Mesenchymal stem cell (in vitro differentiated cells and primary cell): ENCODE measurements around the gene EMILIN3.

Experiments
- DNase-seq: peaks from one replicate; pipeline ENCODE4 v3.0.0-alpha.2; 2013
- H2AFZ ChIP-seq: one replicate; pipeline ENCODE4 v1.6.1; 2013; ENCODE audit warnings: low read depth, mild to moderate bottlenecking, control low read depth, inconsistent platforms, low read length, moderate library complexity
- H2AK5ac ChIP-seq: 2 replicates; pipeline ENCODE4 v1.6.1; 2013; ENCODE audit warnings: low read length, moderate library complexity, mild to moderate bottlenecking, inconsistent platforms; ENCODE audit not compliant: severe bottlenecking
- H2BK120ac ChIP-seq: one replicate; pipeline ENCODE4 v1.6.1; 2013; ENCODE audit warnings: low read depth, mild to moderate bottlenecking, inconsistent platforms, low read length, moderate library complexity
- H2BK12ac ChIP-seq, 2 experiments: one replicate each; pipeline ENCODE4 v1.6.1; 2013; ENCODE audit warnings: inconsistent platforms in 2 of 2, low read length in 2 of 2, mild to moderate bottlenecking in 2 of 2, moderate library complexity in 2 of 2, control low read depth in 1 of 2
- H2BK15ac ChIP-seq: one replicate; pipeline ENCODE4 v1.6.1; 2013; ENCODE audit warnings: mild to moderate bottlenecking, low read depth, inconsistent platforms; ENCODE audit not compliant: poor library complexity, severe bottlenecking
- H2BK5ac ChIP-seq: 2 replicates; pipeline ENCODE4 v1.6.1; 2013; ENCODE audit warnings: low read depth, mild to moderate bottlenecking, low read length, control low read depth, inconsistent platforms; ENCODE audit not compliant: poor library complexity, severe bottlenecking
- H3K14ac ChIP-seq, 2 experiments: one replicate each; pipeline ENCODE4 v1.6.1; 2013; ENCODE audit warnings: inconsistent platforms in 2 of 2, low read length in 2 of 2, control low read depth in 1 of 2, mild to moderate bottlenecking in 1 of 2, moderate library complexity in 1 of 2
- H3K18ac ChIP-seq, 2 experiments: one replicate each; pipeline ENCODE4 v1.6.1; 2013; ENCODE audit warnings: inconsistent platforms in 2 of 2, low read length in 2 of 2, control low read depth in 1 of 2, low read depth in 1 of 2, mild to moderate bottlenecking in 1 of 2
- H3K23ac ChIP-seq, 2 experiments: one replicate each; pipeline ENCODE4 v1.6.1; 2013; ENCODE audit warnings: inconsistent platforms in 2 of 2, low read length in 2 of 2, mild to moderate bottlenecking in 2 of 2, moderate library complexity in 2 of 2, control low read depth in 1 of 2
- H3K27ac ChIP-seq: 2 replicates; pipeline ENCODE4 v1.5.1; 2013; ENCODE audit warnings: mild to moderate bottlenecking, moderate library complexity, low read length, control low read depth, inconsistent platforms; ENCODE audit not compliant: poor library complexity, severe bottlenecking
- H3K27me3 ChIP-seq, 2 experiments: 2 replicates each; pipeline versions ENCODE4 v1.6.1 to v1.7.0; 2013; ENCODE audit warnings: low read length in 2 of 2, mild to moderate bottlenecking in 2 of 2, moderate library complexity in 2 of 2, control low read depth in 1 of 2, inconsistent platforms in 1 of 2; ENCODE audit not compliant: control insufficient read depth in 1 of 2, insufficient read depth in 1 of 2
- H3K36me3 ChIP-seq, 2 experiments: 2 replicates each; pipeline versions ENCODE4 v1.6.1 to v1.7.0; 2013; ENCODE audit warnings: low read length in 2 of 2, control low read depth in 1 of 2, inconsistent platforms in 1 of 2, low read depth in 1 of 2, mild to moderate bottlenecking in 1 of 2; ENCODE audit not compliant: insufficient read depth in 2 of 2, control insufficient read depth in 1 of 2
- H3K4ac ChIP-seq, 2 experiments: one replicate each; pipeline ENCODE4 v1.6.1; 2013; ENCODE audit warnings: inconsistent platforms in 2 of 2, low read length in 2 of 2, mild to moderate bottlenecking in 2 of 2, moderate library complexity in 2 of 2, control low read depth in 1 of 2, low read depth in 1 of 2
- H3K4me1 ChIP-seq: 2 replicates; pipeline ENCODE4 v1.6.1; 2013; ENCODE audit warnings: low read depth, low read length, control low read depth; ENCODE audit not compliant: control insufficient read depth, insufficient read depth
- H3K4me2 ChIP-seq: 2 replicates; pipeline ENCODE4 v1.6.1; 2013; ENCODE audit warnings: low read length, mild to moderate bottlenecking, inconsistent platforms; ENCODE audit not compliant: poor library complexity, severe bottlenecking
- H3K4me3 ChIP-seq, 2 experiments: 2 replicates each; pipeline versions ENCODE4 v1.5.1 to v1.7.0; 2013; ENCODE audit warnings: low read length in 2 of 2, mild to moderate bottlenecking in 2 of 2, control low read depth in 1 of 2, low read depth in 1 of 2; ENCODE audit not compliant: insufficient read depth in 1 of 2
- H3K79me1 ChIP-seq: replicated peaks from 2 replicates; pipeline ENCODE4 v1.6.1; 2013; ENCODE audit warnings: mild to moderate bottlenecking, control low read depth, low read length, inconsistent platforms; ENCODE audit not compliant: poor library complexity, severe bottlenecking
- H3K9ac ChIP-seq: 2 replicates; pipeline ENCODE4 v1.7.0; 2013; ENCODE audit warnings: mild to moderate bottlenecking, low read length, moderate library complexity
- H3K9me3 ChIP-seq: 2 replicates; pipeline ENCODE4 v1.7.0; 2013; ENCODE audit warnings: mild to moderate bottlenecking, low read length; ENCODE audit not compliant: control insufficient read depth
- H4K8ac ChIP-seq: one replicate; pipeline ENCODE4 v1.6.1; 2013; ENCODE audit warnings: inconsistent platforms, mild to moderate bottlenecking, low read length, moderate library complexity
- H4K91ac ChIP-seq: one replicate; pipeline ENCODE4 v1.6.1; 2013; ENCODE audit warnings: mild to moderate bottlenecking, low read length, inconsistent platforms
- WGBS: methylation state at CpG from one replicate; pipeline ENCODE4 v1.1.7; 2013; ENCODE audit warnings: mixed read lengths; 5-methylcytosine and 5-hydroxymethylcytosine counted together

EMILIN3 gene

GRCh38 chr20:41330343-41330720, 36.3 kb downstream of the EMILIN3 start:
- peak; percentile 60 for DNase-seq
- Histone ChIP-seq H2BK12ac (peak overlapping the region in 1 of 2 experiments; percentile 81), H3K27ac (peak overlapping the region; percentile 97)

GRCh38 chr20:41329435-41330342, 36.9 kb downstream of the EMILIN3 start:
- H4K8ac ChIP-seq: peak overlapping the region; percentile 96
- peaks cover 4% of the 10 kb centered on the region for H3K4me1 ChIP-seq
- H4K91ac ChIP-seq: peak overlapping the region; percentile 98
- peak overlapping the region; percentile 75 for H2BK5ac ChIP-seq
- H3K23ac ChIP-seq: no peak overlapping the region
- no peak overlapping the region for H2AFZ ChIP-seq
- peak; percentile 99 for DNase-seq
- H3K9me3 ChIP-seq: no peaks in the 10 kb centered on the region
- WGBS: 36% methylated on average over 7 of the region's 14 CpGs
- no peak overlapping the region for H3K4me2 ChIP-seq
- H2BK12ac ChIP-seq: peak overlapping the region; percentile 81 to 87
- peak overlapping the region; percentile 90 for H3K9ac ChIP-seq
- peak overlapping the region; percentile 56 for H2BK15ac ChIP-seq
- peak overlapping the region; percentile 97 for H3K27ac ChIP-seq
- no peaks in the 10 kb centered on the region for H3K36me3 ChIP-seq
- peak overlapping the region; percentile 77 to 91 for H3K18ac ChIP-seq
- peak overlapping the region; percentile 94 for H2AK5ac ChIP-seq
- no peaks in the 10 kb centered on the region for H3K27me3 ChIP-seq
- peak overlapping the region in 1 of 2 experiments; percentile 48 for H3K4me3 ChIP-seq
- H2BK120ac ChIP-seq: peak overlapping the region; percentile 45
- H3K79me1 ChIP-seq: no peaks in the 10 kb centered on the region
- peak overlapping the region; percentile 42 to 79 for H3K4ac ChIP-seq
- H3K14ac ChIP-seq: no peak overlapping the region

More at GRCh38 chr20:41330343-41330720, 36.3 kb downstream of the EMILIN3 start:
- H3K4ac ChIP-seq: peak overlapping the region; percentile 19 to 79
- H2BK5ac ChIP-seq: no peak overlapping the region
- H3K4me2 ChIP-seq: no peak overlapping the region
- peak overlapping the region; percentile 96 for H4K8ac ChIP-seq
- no peaks in the 10 kb centered on the region for H3K27me3 ChIP-seq
- H2AK5ac ChIP-seq: peak overlapping the region; percentile 94
- H3K9me3 ChIP-seq: no peaks in the 10 kb centered on the region
- no peaks in the 10 kb centered on the region for H3K79me1 ChIP-seq
- H3K18ac ChIP-seq: peak overlapping the region; percentile 77 to 91
- WGBS: 58% methylated on average over 4 of the region's 5 CpGs
- H3K9ac ChIP-seq: peak overlapping the region; percentile 90
- no peaks in the 10 kb centered on the region for H3K36me3 ChIP-seq
- H4K91ac ChIP-seq: peak overlapping the region; percentile 98
- H2BK15ac ChIP-seq: no peak overlapping the region
- H3K4me3 ChIP-seq: peak overlapping the region in 1 of 2 experiments; percentile 43
- H3K4me1 ChIP-seq: peaks cover 8% of the 10 kb centered on the region
- no peak overlapping the region for H2BK120ac ChIP-seq
- H2AFZ ChIP-seq: no peak overlapping the region
- peak overlapping the region in 1 of 2 experiments; percentile 26 for H3K14ac ChIP-seq
- H3K23ac ChIP-seq: no peak overlapping the region

- Histone ChIP-seq H3K4me2 (no peak overlapping the region), H3K36me3 (no peaks in the 10 kb centered on the region), H2AFZ (no peak overlapping the region), H3K27ac (no peak overlapping the region), H3K18ac (peak overlapping the region in 1 of 2 experiments; percentile 13), H3K27me3 (no peaks in the 10 kb centered on the region), H3K23ac (no peak overlapping the region), H2BK5ac (no peak overlapping the region), H3K4me3 (no peak overlapping the region), H3K79me1 (no peaks in the 10 kb centered on the region), H3K9me3 (no peaks in the 10 kb centered on the region), H4K91ac (no peak overlapping the region), H3K4ac (no peak overlapping the region), H3K14ac (no peak overlapping the region), H2AK5ac (no peak overlapping the region), H4K8ac (no peak overlapping the region), H3K4me1 (peaks cover 4% of the 10 kb centered on the region), H2BK120ac (no peak overlapping the region), H2BK12ac (no peak overlapping the region), H3K9ac (peak overlapping the region; percentile 26), H2BK15ac (no peak overlapping the region)
- WGBS: 80% methylated on average over 4 of the region's 5 CpGs
- DNase-seq: no peak
Measured at GRCh38 chr20:41327178-41327577, 39.4 kb downstream of the EMILIN3 start.

GRCh38 chr20:41320976-41321375, 45.6 kb downstream of the EMILIN3 start:
- Histone ChIP-seq H3K23ac (no peak overlapping the region), H3K4me2 (no peak overlapping the region), H2AK5ac (no peak overlapping the region), H3K18ac (no peak overlapping the region), H3K4me3 (no peak overlapping the region), H2BK120ac (no peak overlapping the region), H3K4ac (no peak overlapping the region), H3K79me1 (no peaks in the 10 kb centered on the region), H3K27ac (no peak overlapping the region), H2AFZ (no peak overlapping the region), H3K9me3 (no peaks in the 10 kb centered on the region), H2BK15ac (no peak overlapping the region), H3K36me3 (no peaks in the 10 kb centered on the region), H3K4me1 (peaks cover 2% of the 10 kb centered on the region), H4K8ac (no peak overlapping the region), H2BK12ac (no peak overlapping the region), H4K91ac (no peak overlapping the region), H3K9ac (no peak overlapping the region), H3K27me3 (no peaks in the 10 kb centered on the region), H3K14ac (no peak overlapping the region), H2BK5ac (no peak overlapping the region)
- no peak for DNase-seq
- 96% methylated on average over 1 of the region's 1 CpG for WGBS
